ENCODE data around the gene RHCE.
A peak's percentile ranks its signal among the peaks of the same experiment; 100 is the strongest.
"Not testable (repeated sequence)": the region's sequence is repeated elsewhere in the genome, so short reads cannot be mapped to it uniquely, and the experiment has no call there.

Gene RHCE

GRCh38 chr1:25338986-25339385 is 81.6 kb downstream of the RHCE start:
- no peak for DNase-seq

- DNase-seq = peak; percentile 86
Observed at GRCh38 chr1:25338188-25338981, 82.2 kb downstream of the RHCE start, which contains the start of gene TMEM50A. TSS of gene TMEM50A (plus strand) at chr1:25338334. CDS start at chr1:25340487, 2,153 bp downstream.

- DNase-seq = not testable (repeated sequence)
Observed at GRCh38 chr1:25337483-25338187, 83.0 kb downstream of the RHCE start.

GRCh38 chr1:25336922-25337354 is 83.7 kb downstream of the RHCE start:
- not testable (repeated sequence) for DNase-seq

- not testable (repeated sequence) for DNase-seq
Observed at GRCh38 chr1:25329950-25330349, 90.7 kb downstream of the RHCE start.

- not testable (repeated sequence) for DNase-seq
Observed at GRCh38 chr1:25329336-25329735, 91.3 kb downstream of the RHCE start.

GRCh38 chr1:25328791-25329185 is 91.8 kb downstream of the RHCE start:
- not testable (repeated sequence) for DNase-seq

- not testable (repeated sequence) for DNase-seq
Observed at GRCh38 chr1:25327864-25328790, 92.5 kb downstream of the RHCE start.

- DNase-seq = not testable (repeated sequence)
Observed at GRCh38 chr1:25324407-25324806, 96.2 kb downstream of the RHCE start.

- not testable (repeated sequence) for DNase-seq
Observed at GRCh38 chr1:25322127-25322526, 98.5 kb downstream of the RHCE start.

GRCh38 chr1:25320314-25320938 is 100.2 kb downstream of the RHCE start:
- DNase-seq = not testable (repeated sequence)

- not testable (repeated sequence) for DNase-seq
Observed at GRCh38 chr1:25312806-25313470, 107.7 kb downstream of the RHCE start.
